WERI-Rb-1 (cell line): ENCODE data around the gene MED25.

Experiments
- DNase-seq: peaks from one replicate; pipeline ENCODE4 v3.0.0-alpha.2; 2020
- H3K27ac ChIP-seq: fragments of 250-450 bp; sonication (Bioruptor Pico); 2 replicates; pipeline ENCODE4 v1.5.1; 2020; ENCODE audit warnings: mild to moderate bottlenecking, moderate library complexity
- H3K27me3 ChIP-seq: fragments of 250-450 bp; sonication (Bioruptor Pico); 2 replicates; pipeline ENCODE4 v1.5.1; 2021; ENCODE audit warnings: mild to moderate bottlenecking, low read depth, moderate library complexity; ENCODE audit not compliant: insufficient read depth, severe bottlenecking
- H3K36me3 ChIP-seq: fragments of 250-450 bp; sonication (Bioruptor Pico); 2 replicates; pipeline ENCODE4 v1.5.1; 2020; ENCODE audit warnings: mild to moderate bottlenecking, moderate library complexity
- H3K4me3 ChIP-seq: 2 replicates; pipeline ENCODE4 v1.5.1; 2011; ENCODE audit warnings: low read depth, mild to moderate bottlenecking, control low read depth, low read length
- H3K9me3 ChIP-seq: fragments of 250-450 bp; sonication (Bioruptor Pico); 2 replicates; pipeline ENCODE4 v1.5.1; 2021; ENCODE audit warnings: mild to moderate bottlenecking, moderate library complexity; ENCODE audit not compliant: severe bottlenecking
- TF ChIP-seq, protein P1 (sequence below): IDR thresholded peaks from 2 replicates; pipeline ENCODE4 v1.5.1; 2011; ENCODE audit warnings: low read depth, mild to moderate bottlenecking, control low read depth, inconsistent platforms, low read length

MED25 gene

DNA sequence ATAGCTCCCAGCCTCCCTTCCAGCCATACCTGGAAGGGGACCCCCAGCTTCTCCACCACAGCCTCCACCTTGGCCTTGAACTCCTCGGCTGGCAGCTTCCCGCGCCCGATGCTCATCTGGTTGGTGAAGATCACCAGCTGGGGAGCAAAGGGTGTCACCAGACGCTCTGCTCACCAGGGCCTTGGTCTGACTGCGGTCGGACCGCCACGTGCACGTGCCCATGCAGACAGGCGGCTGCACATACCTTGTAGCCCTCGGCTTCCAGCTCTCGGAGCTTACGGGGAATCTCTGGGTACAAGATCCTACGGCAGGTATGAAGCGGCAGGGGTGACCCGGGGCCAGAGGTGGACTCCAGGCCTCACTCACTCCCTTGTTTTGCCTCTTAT lies 45.8 kb downstream of the MED25 start:
- Histone ChIP-seq H3K27me3 (no peaks in the 10 kb centered on the region), H3K4me3 (no peak overlapping the region), H3K27ac (no peak overlapping the region), H3K36me3 (peaks cover 65% of the 10 kb centered on the region), H3K9me3 (no peaks in the 10 kb centered on the region)
- TF ChIP-seq, protein P1, sequence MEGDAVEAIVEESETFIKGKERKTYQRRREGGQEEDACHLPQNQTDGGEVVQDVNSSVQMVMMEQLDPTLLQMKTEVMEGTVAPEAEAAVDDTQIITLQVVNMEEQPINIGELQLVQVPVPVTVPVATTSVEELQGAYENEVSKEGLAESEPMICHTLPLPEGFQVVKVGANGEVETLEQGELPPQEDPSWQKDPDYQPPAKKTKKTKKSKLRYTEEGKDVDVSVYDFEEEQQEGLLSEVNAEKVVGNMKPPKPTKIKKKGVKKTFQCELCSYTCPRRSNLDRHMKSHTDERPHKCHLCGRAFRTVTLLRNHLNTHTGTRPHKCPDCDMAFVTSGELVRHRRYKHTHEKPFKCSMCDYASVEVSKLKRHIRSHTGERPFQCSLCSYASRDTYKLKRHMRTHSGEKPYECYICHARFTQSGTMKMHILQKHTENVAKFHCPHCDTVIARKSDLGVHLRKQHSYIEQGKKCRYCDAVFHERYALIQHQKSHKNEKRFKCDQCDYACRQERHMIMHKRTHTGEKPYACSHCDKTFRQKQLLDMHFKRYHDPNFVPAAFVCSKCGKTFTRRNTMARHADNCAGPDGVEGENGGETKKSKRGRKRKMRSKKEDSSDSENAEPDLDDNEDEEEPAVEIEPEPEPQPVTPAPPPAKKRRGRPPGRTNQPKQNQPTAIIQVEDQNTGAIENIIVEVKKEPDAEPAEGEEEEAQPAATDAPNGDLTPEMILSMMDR, result no peak
- DNase-seq, result no peak

DNA sequence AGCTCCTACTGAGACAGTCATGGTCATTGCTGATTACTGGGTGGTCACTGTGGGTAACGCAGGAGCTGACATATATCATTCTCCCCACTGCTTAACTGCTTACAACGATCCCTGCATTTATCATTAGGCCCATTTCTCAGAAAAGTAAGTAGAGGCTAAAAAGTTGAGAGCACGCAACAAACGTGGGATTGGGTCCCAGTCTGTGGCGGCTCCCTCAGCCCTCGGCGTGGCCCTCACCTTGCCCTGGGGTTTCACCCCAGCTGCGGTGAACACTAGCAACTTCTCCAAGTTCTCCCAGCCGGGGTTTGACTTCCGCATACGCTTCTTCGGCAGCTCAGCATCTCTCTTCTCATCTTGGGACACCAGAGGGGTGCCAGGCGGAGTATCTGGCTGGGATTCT lies 46.8 kb downstream of the MED25 start:
- Histone ChIP-seq H3K4me3 (no peak overlapping the region), H3K27me3 (no peaks in the 10 kb centered on the region), H3K27ac (no peak overlapping the region), H3K9me3 (no peaks in the 10 kb centered on the region), H3K36me3 (peaks cover 55% of the 10 kb centered on the region)
- DNase-seq, result no peak
- TF ChIP-seq, protein P1, result no peak

DNA sequence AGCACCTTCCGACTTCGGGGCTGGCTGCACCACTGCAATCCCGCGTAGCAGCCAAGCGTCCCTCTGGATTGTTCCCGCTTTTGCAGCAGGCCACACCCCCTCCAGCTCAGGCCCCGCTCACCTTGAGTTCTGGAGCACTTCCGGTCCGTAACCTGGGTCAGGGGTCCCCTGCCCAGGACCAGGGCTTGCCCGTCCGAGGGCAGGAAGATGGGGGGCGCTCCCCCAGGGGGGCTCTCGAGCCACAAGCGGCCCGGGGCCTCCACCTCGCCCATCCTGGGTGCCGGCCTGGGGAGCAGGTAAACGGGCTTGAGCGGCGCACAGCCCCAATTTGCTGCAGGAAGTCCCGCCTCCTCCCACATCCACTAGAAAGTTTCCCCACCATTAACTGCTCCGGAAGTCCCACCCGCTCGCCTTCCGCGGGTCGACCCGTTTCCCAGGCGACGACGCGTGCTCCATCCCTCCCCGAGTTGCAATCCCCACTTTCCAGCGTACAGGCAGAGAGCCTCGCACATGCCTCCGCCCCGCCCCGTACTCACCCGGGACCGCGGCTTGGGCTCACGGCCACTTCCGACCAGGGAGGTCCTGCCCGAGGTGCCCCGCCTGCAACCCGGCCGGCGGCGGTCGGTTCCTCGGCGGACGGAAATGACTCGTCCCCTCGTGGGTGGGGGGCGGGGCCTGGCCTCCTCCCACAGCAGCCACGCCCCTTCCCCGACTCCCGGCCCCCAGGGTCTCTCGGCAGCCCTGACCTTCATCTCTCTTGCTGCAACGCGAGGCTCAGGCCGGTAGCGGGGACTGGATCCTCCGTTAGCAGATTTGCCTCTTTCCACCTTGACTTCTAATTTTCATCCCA lies 49.1 kb downstream of the MED25 start, which contains the start of gene PNKP:
Gene PNKP, minus strand, starts transcription at position 644 of the 850 bp plus-strand sequence. Its CDS starts 372 bp downstream, at position 272.
- peak within 1 kb of the TSS; percentile 94 for H3K27ac ChIP-seq
- peak within 1 kb of the TSS; percentile 70 for H3K4me3 ChIP-seq
- peaks cover 36% of the 10 kb centered on the region for H3K36me3 ChIP-seq
- TF ChIP-seq, protein P1, result no peak
- no peaks in the 10 kb centered on the region for H3K9me3 ChIP-seq
- H3K27me3 ChIP-seq, result no peaks in the 10 kb centered on the region
- peak; percentile 89 for DNase-seq

DNA sequence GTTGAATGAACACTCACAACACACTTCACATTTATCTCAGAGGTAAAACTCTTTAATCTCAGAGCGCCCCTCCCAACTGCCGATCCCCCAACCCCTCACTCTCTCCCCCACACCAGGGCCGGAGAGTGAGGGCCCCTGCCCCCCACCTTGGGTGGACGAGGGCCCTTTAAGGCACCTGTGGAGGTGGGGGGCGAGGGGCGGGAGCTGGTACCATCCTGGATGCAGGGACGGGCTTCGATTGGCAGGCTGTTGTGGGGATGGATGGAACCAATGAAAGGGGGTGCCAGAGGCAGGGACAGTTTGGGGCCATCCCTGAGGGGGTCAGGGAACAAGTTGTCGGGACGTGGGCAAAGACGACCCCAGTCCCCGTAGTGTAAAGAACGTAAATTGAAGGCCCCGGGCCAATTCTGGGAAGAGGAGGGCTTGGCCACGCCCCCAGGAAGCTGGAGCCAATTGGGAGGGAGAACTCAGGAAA lies 51.0 kb downstream of the MED25 start:
- H3K27me3 ChIP-seq, result no peaks in the 10 kb centered on the region
- H3K27ac ChIP-seq, result peak overlapping the region; percentile 26
- peaks cover 18% of the 10 kb centered on the region for H3K36me3 ChIP-seq
- TF ChIP-seq, protein P1, result no peak
- DNase-seq, result peak; percentile 79
- H3K4me3 ChIP-seq, result peak overlapping the region; percentile 50
- no peaks in the 10 kb centered on the region for H3K9me3 ChIP-seq

DNA sequence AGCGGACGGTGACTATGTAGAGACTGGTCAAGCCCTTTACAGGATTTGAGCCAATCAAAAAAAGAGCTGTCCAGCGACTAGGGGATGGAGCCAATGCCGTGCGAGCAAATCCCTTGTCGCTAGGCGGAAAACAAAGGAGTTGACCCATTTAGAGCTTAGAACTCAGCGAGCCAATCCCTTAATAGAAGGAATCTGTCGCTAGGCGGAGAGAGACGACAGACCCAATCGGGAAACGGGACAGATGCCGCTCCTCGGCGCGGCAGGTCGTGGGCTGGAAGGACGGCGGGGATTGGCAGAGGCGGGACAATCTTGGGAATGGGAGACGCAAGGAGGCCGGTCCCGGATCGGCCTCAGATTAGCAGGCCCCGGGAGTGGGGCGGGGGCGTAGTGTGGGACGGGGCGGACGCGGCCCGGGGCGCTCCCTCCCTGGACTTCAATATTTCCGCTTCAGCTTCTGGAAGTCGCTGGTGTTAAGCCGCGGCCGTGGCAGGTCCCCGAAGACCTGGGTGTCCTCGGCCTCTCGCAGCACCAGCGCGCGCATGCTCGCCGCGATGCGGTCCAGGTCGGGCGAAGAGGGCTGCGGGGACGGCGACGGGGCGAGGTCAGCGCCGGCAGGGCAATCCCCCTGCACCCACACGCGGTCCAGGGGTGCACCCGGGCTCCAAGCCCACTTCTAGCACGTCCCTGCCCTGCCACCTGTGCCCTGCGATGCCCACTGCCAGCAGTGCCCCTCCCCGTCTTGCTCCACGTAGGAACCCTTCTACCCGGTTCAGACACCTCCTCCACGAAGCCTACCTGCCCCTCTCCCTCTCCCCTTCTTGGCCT lies 51.6 kb downstream of the MED25 start:
- peak overlapping the region; percentile 63 for H3K4me3 ChIP-seq
- H3K9me3 ChIP-seq, result no peaks in the 10 kb centered on the region
- DNase-seq, result peak; percentile 97
- peaks cover 16% of the 10 kb centered on the region for H3K36me3 ChIP-seq
- no peaks in the 10 kb centered on the region for H3K27me3 ChIP-seq
- TF ChIP-seq, protein P1, result no peak
- H3K27ac ChIP-seq, result peak overlapping the region; percentile 82
